Keratinocyte (primary cell): ENCODE measurements around the gene NAA15. TPM values are rescaled to one million over a fixed set of nuclear protein-coding genes. Genes with fewer than 3 reads are reported as not detected.

Source experiments
- DNase-seq: peaks from one replicate; pipeline ENCODE4 v3.0.0-alpha.2; 2011; ENCODE audit warnings: low read depth, missing footprints, low spot score
- FAIRE-seq: peaks from 2 replicates; lab custom pipeline; 2011; peaks lifted over from hg19 to GRCh38; lab: Jason Lieb, UNC
- H2AFZ ChIP-seq: 2 replicates; pipeline ENCODE4 v1.6.0; 2012; ENCODE audit warnings: low read length, control low read depth, inconsistent platforms; ENCODE audit not compliant: control insufficient read depth
- H3K27ac ChIP-seq: 2 replicates; pipeline ENCODE4 v1.5.1; 2011; ENCODE audit warnings: low read length; ENCODE audit not compliant: control insufficient read depth, insufficient read depth
- H3K27me3 ChIP-seq: 3 replicates; pipeline ENCODE4 v1.6.0; 2011; ENCODE audit warnings: low read length; ENCODE audit not compliant: control insufficient read depth, insufficient read depth; ENCODE audit errors: extremely low read depth
- H3K36me3 ChIP-seq, 2 experiments: 2 replicates in 1 of 2; 3 replicates in 1 of 2; pipeline ENCODE4 v1.5.1; 2011; ENCODE audit warnings: low read length in 2 of 2, mild to moderate bottlenecking in 1 of 2; ENCODE audit not compliant: control insufficient read depth in 2 of 2, insufficient read depth in 2 of 2; ENCODE audit errors: extremely low read depth in 1 of 2
- H3K4me1 ChIP-seq: 3 replicates; pipeline ENCODE4 v1.5.1; 2011; ENCODE audit warnings: low read length; ENCODE audit not compliant: control insufficient read depth, insufficient read depth; ENCODE audit errors: extremely low read depth
- H3K4me2 ChIP-seq: 3 replicates; pipeline ENCODE4 v1.6.0; 2011; ENCODE audit warnings: low read depth, low read length; ENCODE audit not compliant: control insufficient read depth, insufficient read depth; ENCODE audit errors: extremely low read depth
- H3K4me3 ChIP-seq, 3 experiments: fragments of 200-600 bp in 1 of 3; sonication (generic) in 1 of 3; 2 replicates in 2 of 3; 3 replicates in 1 of 3; pipeline ENCODE4 v1.5.1; 2011 to 2016; ENCODE audit warnings: low read length in 3 of 3, mild to moderate bottlenecking in 3 of 3, control low read depth in 2 of 3, inconsistent platforms in 1 of 3, low read depth in 1 of 3, mixed read lengths in 1 of 3, mixed run types in 1 of 3, moderate library complexity in 1 of 3; ENCODE audit not compliant: control insufficient read depth in 2 of 3, insufficient read depth in 2 of 3; ENCODE audit errors: extremely low read depth in 1 of 3
- H3K79me2 ChIP-seq: 2 replicates; pipeline ENCODE4 v1.6.0; 2012; ENCODE audit warnings: low read length; ENCODE audit not compliant: control insufficient read depth, insufficient read depth
- H3K9ac ChIP-seq: 3 replicates; pipeline ENCODE4 v1.6.0; 2011; ENCODE audit warnings: low read length; ENCODE audit not compliant: control insufficient read depth, insufficient read depth; ENCODE audit errors: extremely low read depth
- H3K9me1 ChIP-seq: 3 replicates; pipeline ENCODE4 v1.6.0; 2011; ENCODE audit warnings: low read length; ENCODE audit not compliant: control insufficient read depth, insufficient read depth; ENCODE audit errors: extremely low read depth
- H3K9me3 ChIP-seq: 2 replicates; pipeline ENCODE4 v1.5.1; 2012; ENCODE audit warnings: low read depth, low read length; ENCODE audit not compliant: control insufficient read depth
- H4K20me1 ChIP-seq: 3 replicates; pipeline ENCODE4 v1.6.0; 2011; ENCODE audit warnings: low read length; ENCODE audit not compliant: control insufficient read depth, insufficient read depth; ENCODE audit errors: extremely low read depth
- EZH2 ChIP-seq: IDR thresholded peaks from one replicate; pipeline ENCODE4 v1.6.1; 2012; ENCODE audit warnings: inconsistent platforms, mild to moderate bottlenecking, low read length, moderate library complexity
- dilution Hi-C: fragments of 300-500 bp; cut with MboI; formaldehyde crosslinking; loops from one replicate; pipeline ENCODE4 v1.7.0; 2020; ENCODE audit warnings: low sequenced_read_pairs; ENCODE audit not compliant: extremely low pct_ligation_motif_present
- polyA plus RNA-seq, 5 experiments: library from polyadenylated mRNA; depleted of rRNA in 3 of 5; stranded (reverse) in 3 of 5; stranded (forward) in 1 of 5; unstranded in 1 of 5; fragments of >200 nt; gene quantifications; 1 replicate in 1 of 5; 2 replicates in 3 of 5; 3 replicates in 1 of 5; pipeline versions ENCODE4 v1.2.1 to v1.2.3, GENCODE V29; 2011 to 2012; ENCODE audit warnings: missing spikeins in 2 of 5, low read depth in 1 of 5, low replicate concordance in 1 of 5
- TF ChIP-seq, protein P1 (sequence below), 3 experiments: IDR thresholded peaks in 1 of 3; conservative IDR thresholded peaks in 1 of 3; optimal IDR thresholded peaks in 1 of 3; 2 replicates in 2 of 3; 3 replicates in 1 of 3; pipeline versions ENCODE3 to v1.5.1; 2011; ENCODE audit warnings: low read length in 3 of 3, mild to moderate bottlenecking in 3 of 3, moderate library complexity in 2 of 3, control low read depth in 1 of 3, inconsistent platforms in 1 of 3; ENCODE audit not compliant: insufficient read depth in 2 of 3; ENCODE audit errors: extremely low read depth in 1 of 3

NAA15 gene
- polyA plus RNA-seq, 1 donor (not counting 4 experiments of a cell fraction or from before 2014, with no cell fraction given) = 37.2 TPM

DNA sequence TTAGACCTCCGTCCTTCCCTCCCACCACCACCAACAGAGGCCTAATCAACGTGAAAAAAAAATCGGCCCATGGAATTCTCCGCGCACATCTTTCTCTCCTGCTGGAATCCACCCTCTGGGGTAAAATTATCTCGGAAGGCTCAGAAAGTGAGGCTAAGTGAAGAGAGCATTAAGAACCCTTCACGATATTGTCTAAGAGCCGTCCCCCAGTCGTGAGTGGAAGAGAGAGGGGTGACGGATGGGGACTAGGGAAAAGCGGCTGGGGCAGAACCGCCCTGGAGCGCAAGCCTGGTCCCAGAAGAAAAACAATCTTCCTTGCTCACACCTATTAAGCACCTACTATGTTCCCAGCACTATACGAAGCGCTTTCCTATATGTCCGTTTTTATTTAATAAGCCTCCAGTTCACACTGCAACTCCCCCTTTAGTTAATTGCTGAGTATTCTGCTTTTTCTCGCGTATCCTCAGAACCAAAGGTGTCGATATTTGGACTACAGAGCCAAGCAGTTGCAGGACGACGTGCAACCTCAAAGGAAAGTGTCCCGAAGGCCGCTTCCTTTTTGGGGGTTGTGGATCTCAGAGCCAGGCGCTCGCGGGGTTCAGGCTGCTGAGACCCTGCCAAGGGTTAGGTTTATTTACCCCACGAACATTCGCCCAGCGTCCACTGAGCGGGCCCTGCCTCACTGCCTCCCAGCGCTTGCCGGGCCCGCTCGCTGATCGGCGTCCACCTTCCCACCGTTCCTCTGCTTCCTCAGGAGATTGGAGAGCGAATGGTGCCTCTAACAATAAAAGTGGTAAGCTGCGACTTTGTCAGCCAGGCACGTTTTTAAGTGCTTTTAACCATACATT lies 22.2 kb upstream of the NAA15 start:
- Histone ChIP-seq H3K27ac (no peak overlapping the region), H3K9me1 (no peaks in the 10 kb centered on the region), H2AFZ (peak overlapping the region; percentile 95), H3K9me3 (no peaks in the 10 kb centered on the region), H3K4me2 (peak overlapping the region; percentile 96), H3K27me3 (peaks cover 8% of the 10 kb centered on the region), H3K79me2 (no peaks in the 10 kb centered on the region), H3K36me3 (no peaks in the 10 kb centered on the region), H3K4me1 (no peaks in the 10 kb centered on the region), H3K9ac (no peak overlapping the region), H4K20me1 (no peaks in the 10 kb centered on the region), H3K4me3 (peak overlapping the region in 2 of 3 experiments; percentile 73 to 74)
- FAIRE-seq = no peak
- DNase-seq = no peak
- dilution Hi-C loops = no loop called here
- no peak for TF ChIP-seq EZH2
- TF ChIP-seq, protein P1, sequence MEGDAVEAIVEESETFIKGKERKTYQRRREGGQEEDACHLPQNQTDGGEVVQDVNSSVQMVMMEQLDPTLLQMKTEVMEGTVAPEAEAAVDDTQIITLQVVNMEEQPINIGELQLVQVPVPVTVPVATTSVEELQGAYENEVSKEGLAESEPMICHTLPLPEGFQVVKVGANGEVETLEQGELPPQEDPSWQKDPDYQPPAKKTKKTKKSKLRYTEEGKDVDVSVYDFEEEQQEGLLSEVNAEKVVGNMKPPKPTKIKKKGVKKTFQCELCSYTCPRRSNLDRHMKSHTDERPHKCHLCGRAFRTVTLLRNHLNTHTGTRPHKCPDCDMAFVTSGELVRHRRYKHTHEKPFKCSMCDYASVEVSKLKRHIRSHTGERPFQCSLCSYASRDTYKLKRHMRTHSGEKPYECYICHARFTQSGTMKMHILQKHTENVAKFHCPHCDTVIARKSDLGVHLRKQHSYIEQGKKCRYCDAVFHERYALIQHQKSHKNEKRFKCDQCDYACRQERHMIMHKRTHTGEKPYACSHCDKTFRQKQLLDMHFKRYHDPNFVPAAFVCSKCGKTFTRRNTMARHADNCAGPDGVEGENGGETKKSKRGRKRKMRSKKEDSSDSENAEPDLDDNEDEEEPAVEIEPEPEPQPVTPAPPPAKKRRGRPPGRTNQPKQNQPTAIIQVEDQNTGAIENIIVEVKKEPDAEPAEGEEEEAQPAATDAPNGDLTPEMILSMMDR (optimal IDR thresholded peaks at IDR 0.05 in 1 of 3, IDR thresholded peaks at IDR 0.05 in 1 of 3, conservative IDR thresholded peaks at IDR 0.05 in 1 of 3; ENCODE audit: extremely low read depth in 1 of 3, insufficient read depth in 2 of 3, low read length in 3 of 3) = no peak

DNA sequence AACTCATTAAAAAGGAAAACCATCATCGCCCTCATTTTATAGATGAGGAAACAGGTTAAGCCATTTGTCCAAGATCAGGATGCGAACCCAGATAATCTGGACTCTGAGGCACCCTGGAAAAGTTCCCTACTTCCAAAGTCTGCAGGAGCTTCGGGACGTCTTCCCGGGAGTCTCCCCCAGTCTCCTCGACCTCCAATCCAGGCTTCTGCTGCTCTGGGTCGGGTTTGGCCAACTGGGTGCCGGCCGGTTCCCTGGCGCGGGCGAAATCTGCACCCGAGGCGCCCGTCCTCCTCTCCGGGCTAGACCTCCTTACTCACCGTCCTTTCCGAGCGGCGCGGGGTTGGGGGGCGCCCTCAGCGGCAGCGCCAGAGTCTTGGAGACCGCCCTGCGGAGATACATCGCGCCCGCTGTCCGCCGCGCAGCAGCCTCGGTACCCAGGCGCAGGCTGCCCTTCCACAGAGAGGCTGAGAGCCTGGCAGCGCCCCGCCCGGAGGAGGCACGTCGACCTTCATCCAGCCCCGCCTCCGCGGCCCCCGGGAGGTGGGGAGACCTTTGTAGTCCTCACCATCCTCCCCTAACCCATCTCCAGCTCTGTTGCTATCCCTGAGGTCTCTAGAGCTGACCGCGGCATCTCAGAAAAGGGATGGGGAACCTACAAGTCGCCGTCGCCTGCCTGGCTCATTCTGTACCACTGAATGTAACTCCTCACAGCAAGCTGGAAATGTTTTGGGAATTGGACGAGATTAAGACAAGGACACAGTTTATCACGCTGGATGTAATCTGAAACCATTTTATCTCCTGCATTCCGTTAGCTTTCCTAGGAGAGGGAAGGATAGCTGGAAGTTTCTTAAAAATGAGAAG lies 21.3 kb upstream of the NAA15 start, which contains the start of gene MGARP:
Gene MGARP (minus strand): TSS at position 466 of the 861 bp plus-strand sequence. CDS start 67 bp downstream, at position 399.
- DNase-seq (no peak), FAIRE-seq (no peak)
- Histone ChIP-seq H3K9me3 (no peaks in the 10 kb centered on the region), H3K9ac (peak within 1 kb of the TSS; percentile 41), H3K27ac (no peak within 1 kb of the TSS), H3K4me1 (no peaks in the 10 kb centered on the region), H2AFZ (peak within 1 kb of the TSS; percentile 95), H3K36me3 (no peaks in the 10 kb centered on the region), H4K20me1 (no peaks in the 10 kb centered on the region), H3K27me3 (peaks cover 8% of the 10 kb centered on the region), H3K4me2 (peak within 1 kb of the TSS; percentile 96), H3K4me3 (peak within 1 kb of the TSS; percentile 25 to 74 (median 73)), H3K79me2 (no peaks in the 10 kb centered on the region), H3K9me1 (no peaks in the 10 kb centered on the region)
- no peak for TF ChIP-seq EZH2
- TF ChIP-seq, protein P1 (optimal IDR thresholded peaks at IDR 0.05 in 1 of 3, IDR thresholded peaks at IDR 0.05 in 1 of 3, conservative IDR thresholded peaks at IDR 0.05 in 1 of 3; ENCODE audit: extremely low read depth in 1 of 3, insufficient read depth in 2 of 3, low read length in 3 of 3) = no peak
- dilution Hi-C loops = no loop called here
